HepG2 (cell line): ENCODE measurements around the gene GSK3B. TPM values are rescaled to one million over a fixed set of nuclear protein-coding genes. Genes with fewer than 3 reads are reported as not detected.

Experiments used
- HIVEP1 ChIP-seq: sonication (generic); formaldehyde crosslinking; IDR thresholded peaks from 2 replicates; pipeline ENCODE4 v1.4.0; 2020; ENCODE audit warnings: mild to moderate bottlenecking, missing genetic modification reagents
- HMGXB3 ChIP-seq: sonication (generic); formaldehyde crosslinking; IDR thresholded peaks from 2 replicates; pipeline ENCODE4 v1.4.0; 2020; ENCODE audit warnings: missing genetic modification reagents, borderline replicate concordance
- HNRNPLL ChIP-seq: fragments of 200-400 bp; formaldehyde crosslinking; IDR thresholded peaks from 2 replicates; pipeline ENCODE4 v1.6.1; 2017; ENCODE audit warnings: mild to moderate bottlenecking, low read depth, low read length; ENCODE audit not compliant: poor library complexity, severe bottlenecking
- HNRNPUL1 ChIP-seq: fragments of 200-400 bp; formaldehyde crosslinking; IDR thresholded peaks from 2 replicates; pipeline ENCODE4 v1.6.1; 2017; ENCODE audit warnings: low read depth, mild to moderate bottlenecking, low read length, moderate library complexity
- JARID2 ChIP-seq: sonication (generic); formaldehyde crosslinking; IDR thresholded peaks from 2 replicates; pipeline ENCODE4 v1.8.1; 2023; ENCODE audit warnings: missing genetic modification reagents, inconsistent platforms; ENCODE audit not compliant: insufficient replicate concordance
- KDM5B ChIP-seq: sonication (generic); formaldehyde crosslinking; IDR thresholded peaks from 2 replicates; pipeline ENCODE4 v1.4.0; 2020; ENCODE audit warnings: missing genetic modification reagents, mild to moderate bottlenecking, borderline replicate concordance
- KLF11 ChIP-seq: IDR thresholded peaks from 2 replicates; pipeline ENCODE4 v1.6.1; 2016; ENCODE audit warnings: missing compliant biosample characterization
- PPARG ChIP-seq: conservative IDR thresholded peaks from 2 replicates; pipeline ENCODE4 v1.6.1; 2016; ENCODE audit warnings: missing biosample characterization, missing genetic modification reagents
- TCF7 ChIP-seq: sonication (generic); IDR thresholded peaks from 2 replicates; pipeline ENCODE4 v1.6.1; 2016; ENCODE audit warnings: antibody characterized with exemption, low read depth
- ZBTB49 ChIP-seq: sonication (generic); formaldehyde crosslinking; IDR thresholded peaks from 2 replicates; pipeline ENCODE4 v1.4.0; 2020; ENCODE audit warnings: missing genetic modification reagents, borderline replicate concordance
- ZFP62 ChIP-seq: sonication (generic); formaldehyde crosslinking; IDR thresholded peaks from 2 replicates; pipeline ENCODE4 v1.4.0; 2020; ENCODE audit warnings: missing genetic modification reagents
- ZFP90 ChIP-seq: sonication (generic); formaldehyde crosslinking; IDR thresholded peaks from 2 replicates; pipeline ENCODE4 v1.8.0; 2022; ENCODE audit warnings: missing genetic modification reagents, mild to moderate bottlenecking, inconsistent platforms, borderline replicate concordance
- ZKSCAN5 ChIP-seq: sonication (generic); formaldehyde crosslinking; IDR thresholded peaks from 2 replicates; pipeline ENCODE4 v1.5.1; 2020; ENCODE audit warnings: mild to moderate bottlenecking, missing genetic modification reagents
- ZNF160 ChIP-seq: sonication (generic); formaldehyde crosslinking; IDR thresholded peaks from 2 replicates; pipeline ENCODE4 v1.8.0; 2022; ENCODE audit warnings: mild to moderate bottlenecking, inconsistent platforms, missing genetic modification reagents
- ZNF232 ChIP-seq: sonication (generic); formaldehyde crosslinking; IDR thresholded peaks from 2 replicates; pipeline ENCODE4 v1.4.0; 2020; ENCODE audit warnings: missing genetic modification reagents, borderline replicate concordance
- ZNF501 ChIP-seq: sonication (generic); formaldehyde crosslinking; IDR thresholded peaks from 2 replicates; pipeline ENCODE4 v1.5.1; 2020; ENCODE audit warnings: mild to moderate bottlenecking, moderate library complexity, missing genetic modification reagents
- ZNF546 ChIP-seq: sonication (generic); formaldehyde crosslinking; conservative IDR thresholded peaks from 2 replicates; pipeline ENCODE4 v1.8.1; 2023; ENCODE audit warnings: mild to moderate bottlenecking, missing genetic modification reagents
- ZNF549 ChIP-seq: sonication (generic); formaldehyde crosslinking; IDR thresholded peaks from 2 replicates; pipeline ENCODE4 v1.5.0; 2020; ENCODE audit warnings: missing genetic modification reagents
- ZNF562 ChIP-seq: sonication (generic); formaldehyde crosslinking; IDR thresholded peaks from 2 replicates; pipeline ENCODE4 v1.8.0; 2022; ENCODE audit warnings: missing genetic modification reagents, borderline replicate concordance
- ZNF569 ChIP-seq: sonication (generic); formaldehyde crosslinking; IDR thresholded peaks from 2 replicates; pipeline ENCODE4 v1.5.0; 2020; ENCODE audit warnings: mild to moderate bottlenecking, missing genetic modification reagents, moderate library complexity, borderline replicate concordance
- ZNF674 ChIP-seq: sonication (generic); formaldehyde crosslinking; IDR thresholded peaks from 2 replicates; pipeline ENCODE4 v1.5.0; 2020; ENCODE audit warnings: low read depth, mild to moderate bottlenecking, missing genetic modification reagents
- ZNF790 ChIP-seq: sonication (generic); formaldehyde crosslinking; IDR thresholded peaks from 2 replicates; pipeline ENCODE4 v1.8.0; 2022; ENCODE audit warnings: missing genetic modification reagents, mild to moderate bottlenecking, borderline replicate concordance
- polyA plus RNA-seq, 8 experiments: library from polyadenylated mRNA; depleted of rRNA in 3 of 8; stranded (reverse) in 7 of 8; unstranded in 1 of 8; fragments of >200 nt; fragmentation: Illumina TruSeq in 4 of 8; extraction: Trizol in 4 of 8; gene quantifications; 2 replicates each; pipeline versions ENCODE4 v1.2.1 to v1.2.3, GENCODE V29; 2011 to 2016; ENCODE audit warnings: low read depth in 4 of 8, missing spikeins in 1 of 8, mixed read lengths in 1 of 8; ENCODE audit not compliant: insufficient read depth in 1 of 8
- total RNA-seq, 5 experiments: library from RNA; depleted of rRNA; stranded (reverse); fragments of >200 nt; fragmentation: Illumina TruSeq; extraction: Trizol; gene quantifications; 2 replicates each; pipeline ENCODE4 v1.2.3, GENCODE V29; 2016; ENCODE audit warnings: low read depth in 1 of 5

GSK3B gene
- total and polyA plus RNA-seq, 2 of the 13 experiments (the other 11 are each of a cell fraction or from before 2014, with no cell fraction given) = 22.3 to 30.1 TPM

- TF ChIP-seq ZBTB49 (CRISPR knock-in tag) (no peak), ZKSCAN5 (CRISPR knock-in tag) (no peak), ZNF160 (CRISPR knock-in tag) (peak; percentile 62; the same call in 1 of the 2 replicates), ZNF790 (no peak), KLF11 (CRISPR knock-in tag) (0 out of 2 replicates have a peak, but pooled peaks have one; percentile 28), KDM5B (CRISPR knock-in tag) (no peak), ZNF569 (CRISPR knock-in tag) (no peak), ZNF232 (CRISPR knock-in tag) (no peak), HNRNPLL (no peak), ZFP62 (CRISPR knock-in tag) (no peak), ZNF562 (CRISPR knock-in tag) (no peak), PPARG (CRISPR knock-in tag) (peak; percentile 87), ZNF674 (CRISPR knock-in tag) (no peak), ZNF501 (CRISPR knock-in tag) (0 out of 2 replicates have a peak, but pooled peaks have one; percentile 38), HMGXB3 (CRISPR knock-in tag) (no peak), ZFP90 (CRISPR knock-in tag) (peak; percentile 55; the same call in 1 of the 2 replicates), JARID2 (no peak), HIVEP1 (CRISPR knock-in tag) (no peak), TCF7 (peak; percentile 82), ZNF546 (CRISPR knock-in tag) (no peak), HNRNPUL1 (no peak), ZNF549 (CRISPR knock-in tag) (no peak)
Measured at GRCh38 chr3:119794971-119795612, 299.2 kb downstream of the GSK3B start (continued).
